Measurements from ENCODE around the gene GOLGA1. TPM values are rescaled to one million over a fixed set of nuclear protein-coding genes. Genes with fewer than 3 reads are reported as not detected.
"Not testable (repeated sequence)": the region's sequence is repeated elsewhere in the genome, so short reads cannot be mapped to it uniquely, and the experiment has no call there.

Gene GOLGA1
- total RNA-seq, 1 donor: 8.5 TPM

- H3K4me1 ChIP-seq (ENCODE audit: insufficient read depth, low read length); H3K9me3 ChIP-seq (ENCODE audit: low read depth, low read length); H3K4me3 ChIP-seq (ENCODE audit: low read length); H3K27me3 ChIP-seq (ENCODE audit: insufficient read depth, low read length): not testable (repeated sequence)
These were observed 94.4 kb downstream of the GOLGA1 start for GRCh38 chr9:124846467-124846866.

- Histone ChIP-seq H3K4me1 (ENCODE audit: insufficient read depth, low read length) (no peaks in the 10 kb centered on the region), H3K4me3 (ENCODE audit: low read length) (no peak overlapping the region), H3K9me3 (ENCODE audit: low read depth, low read length) (no peaks in the 10 kb centered on the region), H3K27me3 (ENCODE audit: insufficient read depth, low read length) (no peaks in the 10 kb centered on the region)
These were observed 96.6 kb downstream of the GOLGA1 start for GRCh38 chr9:124844291-124844690.

DNA sequence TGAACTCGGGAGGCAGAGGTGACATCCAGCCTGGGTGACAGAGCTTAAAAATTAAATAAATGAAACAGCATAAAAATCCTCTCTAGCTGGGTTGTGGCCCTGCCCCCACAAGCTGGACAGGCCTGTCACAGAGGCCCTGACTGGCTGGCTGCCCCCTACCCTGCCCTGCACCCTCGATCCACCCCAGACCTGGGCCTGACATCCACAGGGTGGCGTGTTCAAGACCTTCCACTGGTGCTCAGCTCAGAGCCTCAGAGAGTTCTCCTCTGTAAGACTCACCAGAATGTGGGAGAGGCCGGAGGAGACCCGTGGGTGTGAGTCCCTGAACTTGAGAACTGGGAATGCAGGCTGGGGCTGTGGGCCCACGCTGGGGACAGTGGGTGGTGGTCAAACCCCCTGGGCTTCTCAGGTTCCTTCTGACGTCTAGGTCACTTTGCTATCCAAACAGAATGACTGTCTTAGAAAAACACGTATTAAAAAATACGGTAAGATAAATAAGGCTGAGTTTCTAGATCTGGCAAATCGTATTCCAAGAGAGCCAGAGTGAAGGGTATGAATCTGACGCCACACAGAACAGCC lies 97.3 kb downstream of the GOLGA1 start:
- H3K9me3 ChIP-seq (ENCODE audit: low read depth, low read length): no peaks in the 10 kb centered on the region
- no peak overlapping the region for H3K4me3 ChIP-seq (ENCODE audit: low read length)
- no peaks in the 10 kb centered on the region for H3K27me3 ChIP-seq (ENCODE audit: insufficient read depth, low read length)
- H3K4me1 ChIP-seq (ENCODE audit: insufficient read depth, low read length): no peaks in the 10 kb centered on the region

DNA sequence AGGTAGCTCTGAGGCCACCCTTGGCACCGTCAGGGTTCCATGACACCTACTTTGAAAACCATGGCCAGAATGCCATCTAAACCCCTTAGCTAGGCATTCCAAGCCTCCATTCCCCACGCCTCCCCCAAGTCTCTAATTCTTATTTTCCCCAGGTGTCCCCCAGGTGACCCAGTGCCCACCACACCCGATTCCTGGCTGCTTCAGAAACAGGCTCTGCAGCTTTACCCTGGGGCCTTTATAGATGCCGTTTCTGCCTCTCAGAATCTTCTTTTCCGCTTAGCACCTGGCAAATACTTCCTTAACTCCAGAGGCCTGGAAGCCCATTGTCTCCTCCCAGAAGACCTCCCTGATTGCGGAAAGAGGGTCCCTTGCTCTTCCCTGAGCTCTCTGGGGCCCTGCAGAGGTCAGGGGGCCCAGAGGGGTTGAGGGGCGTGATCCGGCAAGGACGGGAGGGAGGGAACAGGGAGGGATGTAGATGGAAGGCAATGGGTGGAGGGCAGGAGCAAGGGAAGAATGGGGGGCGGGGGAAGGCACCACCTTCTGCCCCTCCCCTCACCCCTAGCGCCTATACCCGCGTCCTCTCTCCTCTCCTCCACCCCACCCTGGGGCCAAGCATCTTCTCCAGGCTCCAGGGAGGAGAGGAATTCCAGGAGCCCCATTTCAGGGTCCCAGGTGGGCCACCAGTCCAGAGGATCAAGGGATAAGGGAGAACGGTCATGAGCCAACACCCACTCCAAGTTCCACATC lies 99.6 kb downstream of the GOLGA1 start:
- Histone ChIP-seq H3K4me1 (ENCODE audit: insufficient read depth, low read length) (no peaks in the 10 kb centered on the region), H3K27me3 (ENCODE audit: insufficient read depth, low read length) (peaks cover 4% of the 10 kb centered on the region), H3K9me3 (ENCODE audit: low read depth, low read length) (no peaks in the 10 kb centered on the region), H3K4me3 (ENCODE audit: low read length) (no peak overlapping the region)

DNA sequence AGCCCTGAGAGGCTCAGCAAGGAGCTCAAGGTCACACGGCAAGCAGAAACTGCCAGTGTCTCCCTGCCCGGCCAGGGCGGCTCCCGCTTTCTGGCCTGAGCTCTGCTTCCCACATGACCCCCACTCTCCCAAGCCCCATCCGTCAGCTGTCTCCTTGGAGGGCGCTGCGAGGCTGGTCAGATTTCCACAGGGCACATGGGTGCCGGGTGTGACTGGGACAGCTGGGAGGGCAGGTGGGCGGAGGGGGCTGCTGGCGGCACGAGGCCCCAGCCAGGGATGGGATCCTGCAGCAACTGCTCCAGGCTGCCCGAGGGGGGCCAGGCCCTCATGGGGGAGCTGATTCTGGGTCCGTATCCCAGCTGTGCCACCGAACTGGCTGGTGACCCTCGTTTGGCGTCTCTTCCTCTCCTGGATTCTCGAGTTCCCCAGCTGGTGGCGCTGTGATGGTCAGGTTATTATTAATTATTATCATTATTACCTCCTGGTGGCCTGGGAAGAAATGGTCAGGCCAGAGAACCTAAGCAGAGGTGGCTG lies 100.5 kb downstream of the GOLGA1 start:
- no peaks in the 10 kb centered on the region for H3K4me1 ChIP-seq (ENCODE audit: insufficient read depth, low read length)
- no peak overlapping the region for H3K4me3 ChIP-seq (ENCODE audit: low read length)
- H3K9me3 ChIP-seq (ENCODE audit: low read depth, low read length): no peaks in the 10 kb centered on the region
- peaks cover 4% of the 10 kb centered on the region for H3K27me3 ChIP-seq (ENCODE audit: insufficient read depth, low read length)

- no peaks in the 10 kb centered on the region for H3K9me3 ChIP-seq (ENCODE audit: low read depth, low read length)
- H3K27me3 ChIP-seq (ENCODE audit: insufficient read depth, low read length): peaks cover 4% of the 10 kb centered on the region
- no peak overlapping the region for H3K4me3 ChIP-seq (ENCODE audit: low read length)
- no peaks in the 10 kb centered on the region for H3K4me1 ChIP-seq (ENCODE audit: insufficient read depth, low read length)
These were observed 101.1 kb downstream of the GOLGA1 start for GRCh38 chr9:124839612-124840299.

DNA sequence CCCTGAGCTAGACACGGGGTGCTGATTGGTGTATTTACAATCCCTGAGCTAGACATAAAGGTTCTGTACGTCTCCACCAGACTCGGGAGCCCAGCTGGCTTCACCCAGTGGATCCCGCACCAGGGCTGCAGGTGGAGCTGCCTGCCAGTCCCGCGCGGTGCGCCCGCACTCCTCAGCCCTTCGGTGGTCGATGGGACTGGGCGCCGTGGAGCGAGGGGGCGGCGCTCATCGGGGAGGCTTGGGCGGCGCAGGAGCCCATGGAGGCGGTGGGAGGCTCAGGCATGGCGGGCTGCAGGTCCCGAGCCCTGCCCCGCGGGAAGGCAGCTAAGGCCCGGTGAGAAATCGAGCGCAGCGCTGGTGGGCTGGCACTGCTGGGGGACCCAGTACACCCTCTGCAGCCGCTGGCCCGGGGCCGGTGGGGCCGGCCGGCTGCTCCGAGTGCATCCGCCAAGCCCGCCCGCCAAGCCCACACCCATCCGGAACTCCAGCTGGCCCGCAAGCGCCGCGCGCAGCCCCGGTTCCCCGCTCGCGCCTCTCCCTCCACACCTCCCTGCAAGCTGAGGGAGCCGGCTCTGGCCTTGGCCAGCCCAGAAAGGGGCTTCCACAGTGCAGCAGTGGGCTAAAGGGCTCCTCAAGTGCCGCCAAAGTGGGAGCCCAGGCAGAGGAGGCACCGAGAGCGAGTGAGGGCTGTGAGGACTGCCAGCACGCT lies 102.2 kb downstream of the GOLGA1 start:
- not testable (repeated sequence) for H3K4me3 ChIP-seq (ENCODE audit: low read length); H3K9me3 ChIP-seq (ENCODE audit: low read depth, low read length); H3K4me1 ChIP-seq (ENCODE audit: insufficient read depth, low read length); H3K27me3 ChIP-seq (ENCODE audit: insufficient read depth, low read length)

- not testable (repeated sequence) for H3K4me3 ChIP-seq (ENCODE audit: low read length); H3K27me3 ChIP-seq (ENCODE audit: insufficient read depth, low read length); H3K4me1 ChIP-seq (ENCODE audit: insufficient read depth, low read length); H3K9me3 ChIP-seq (ENCODE audit: low read depth, low read length)
These were observed 102.8 kb downstream of the GOLGA1 start for GRCh38 chr9:124838132-124838531.

- Histone ChIP-seq H3K27me3 (ENCODE audit: insufficient read depth, low read length) (peaks cover 4% of the 10 kb centered on the region), H3K9me3 (ENCODE audit: low read depth, low read length) (no peaks in the 10 kb centered on the region), H3K4me1 (ENCODE audit: insufficient read depth, low read length) (peaks cover 10% of the 10 kb centered on the region), H3K4me3 (ENCODE audit: low read length) (no peak overlapping the region)
These were observed 105.8 kb downstream of the GOLGA1 start for GRCh38 chr9:124835026-124835557.

DNA sequence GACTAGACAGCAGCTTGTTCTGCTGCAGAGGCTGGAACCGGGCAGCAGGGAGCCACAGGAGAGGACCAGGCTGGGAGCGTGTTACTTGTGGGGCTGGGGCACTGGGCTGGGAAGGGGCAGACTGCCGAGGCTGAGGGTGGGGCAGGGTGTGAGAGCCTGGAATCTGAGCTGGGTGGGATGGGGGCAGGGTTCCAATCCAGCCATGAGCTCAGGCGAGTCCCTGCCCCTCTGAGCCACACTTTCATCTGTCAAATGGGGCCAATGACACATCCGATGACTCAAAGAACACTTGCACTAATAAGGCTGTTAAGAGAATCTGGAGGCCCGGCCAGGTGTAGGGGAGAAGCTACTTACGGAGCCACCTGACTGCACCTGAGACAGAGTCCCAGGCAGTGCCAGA lies 106.3 kb downstream of the GOLGA1 start:
- no peaks in the 10 kb centered on the region for H3K9me3 ChIP-seq (ENCODE audit: low read depth, low read length)
- no peak overlapping the region for H3K4me3 ChIP-seq (ENCODE audit: low read length)
- H3K4me1 ChIP-seq (ENCODE audit: insufficient read depth, low read length): peaks cover 10% of the 10 kb centered on the region
- peaks cover 4% of the 10 kb centered on the region for H3K27me3 ChIP-seq (ENCODE audit: insufficient read depth, low read length)

- Histone ChIP-seq H3K4me1 (ENCODE audit: insufficient read depth, low read length) (peaks cover 10% of the 10 kb centered on the region), H3K27me3 (ENCODE audit: insufficient read depth, low read length) (no peaks in the 10 kb centered on the region), H3K9me3 (ENCODE audit: low read depth, low read length) (no peaks in the 10 kb centered on the region), H3K4me3 (ENCODE audit: low read length) (no peak overlapping the region)
These were observed 109.1 kb downstream of the GOLGA1 start for GRCh38 chr9:124831642-124832364.

DNA sequence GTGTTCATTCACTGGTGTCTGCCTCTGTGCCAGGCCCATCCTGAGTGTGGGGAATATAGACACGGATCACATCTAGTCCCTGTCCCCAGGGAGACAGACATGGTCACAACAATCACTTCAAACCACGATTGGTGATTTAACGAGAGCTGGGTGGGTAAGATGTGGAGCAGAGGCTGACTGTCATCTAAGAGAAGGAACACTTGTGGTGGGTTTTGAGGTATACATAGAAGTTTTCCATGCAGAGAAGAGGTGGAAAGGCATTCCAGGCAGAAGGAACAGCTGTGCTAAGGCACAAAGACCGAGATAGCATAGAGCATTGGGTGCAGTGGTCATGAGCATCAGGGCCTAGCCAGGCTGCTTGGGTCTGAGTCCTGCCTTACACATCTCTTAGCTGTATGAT lies 110.3 kb downstream of the GOLGA1 start:
- H3K4me3 ChIP-seq (ENCODE audit: low read length): no peak overlapping the region
- no peaks in the 10 kb centered on the region for H3K9me3 ChIP-seq (ENCODE audit: low read depth, low read length)
- H3K27me3 ChIP-seq (ENCODE audit: insufficient read depth, low read length): no peaks in the 10 kb centered on the region
- peaks cover 10% of the 10 kb centered on the region for H3K4me1 ChIP-seq (ENCODE audit: insufficient read depth, low read length)

DNA sequence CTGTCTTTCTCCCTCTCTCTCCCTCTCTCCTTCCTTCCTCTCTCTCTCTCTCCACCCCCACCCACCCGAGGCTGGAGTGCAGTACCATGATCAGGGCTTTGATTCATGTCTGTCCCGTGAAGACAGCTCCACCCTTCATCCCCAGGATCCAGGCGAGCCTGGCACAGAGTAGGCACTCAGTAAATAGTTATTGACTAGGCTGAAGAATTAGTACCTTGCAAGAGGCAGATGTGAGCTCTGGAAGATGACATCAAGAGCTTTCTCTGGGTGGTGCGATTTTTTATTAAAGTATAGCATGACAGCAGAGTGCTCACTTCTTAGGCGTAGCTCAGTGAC lies 111.6 kb downstream of the GOLGA1 start:
- Histone ChIP-seq H3K4me3 (ENCODE audit: low read length) (no peak overlapping the region), H3K9me3 (ENCODE audit: low read depth, low read length) (no peaks in the 10 kb centered on the region), H3K27me3 (ENCODE audit: insufficient read depth, low read length) (no peaks in the 10 kb centered on the region), H3K4me1 (ENCODE audit: insufficient read depth, low read length) (peaks cover 10% of the 10 kb centered on the region)

DNA sequence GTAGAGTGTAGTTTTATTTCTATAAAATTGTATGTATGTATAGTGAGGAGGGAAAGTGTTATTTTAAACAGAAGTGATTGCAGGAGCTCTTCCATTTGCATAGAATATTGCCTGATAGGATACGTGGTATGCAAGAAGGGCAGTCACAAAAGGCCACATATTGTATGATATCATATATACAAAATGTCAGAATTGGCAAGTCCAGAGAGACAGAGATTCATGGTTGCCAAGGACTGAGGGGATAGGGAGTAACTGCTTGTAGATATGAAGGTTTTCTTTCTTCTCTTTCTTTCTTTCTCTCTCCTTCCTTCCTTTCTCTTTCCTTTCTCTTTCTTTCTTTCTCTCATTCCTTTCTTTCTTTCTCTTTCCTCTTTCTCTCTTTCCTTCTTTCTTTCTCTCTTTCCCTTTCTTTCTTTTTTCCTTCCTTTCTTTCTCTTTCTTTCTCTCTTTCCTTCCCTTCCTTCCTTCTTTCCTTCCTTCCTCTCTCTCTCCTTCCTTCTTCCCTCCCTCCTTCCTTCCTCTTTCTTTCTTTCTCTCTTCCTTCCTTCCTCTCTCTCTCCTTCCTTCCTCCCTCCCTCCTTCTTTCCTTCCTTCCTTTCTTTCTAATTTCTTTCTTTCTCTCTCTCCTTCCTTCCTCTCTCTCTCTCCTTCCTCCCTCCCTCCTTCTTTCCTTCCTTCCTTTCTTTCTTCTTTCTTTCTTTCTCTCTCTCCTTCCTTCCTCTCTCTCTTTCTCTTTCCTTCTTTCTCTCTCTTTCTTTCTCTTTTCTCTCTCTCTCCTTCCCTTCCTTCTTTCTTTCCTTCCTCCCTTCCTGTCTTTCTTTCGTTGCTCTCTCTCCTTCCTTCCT lies 112.2 kb downstream of the GOLGA1 start:
- H3K27me3 ChIP-seq (ENCODE audit: insufficient read depth, low read length): no peaks in the 10 kb centered on the region
- H3K4me1 ChIP-seq (ENCODE audit: insufficient read depth, low read length): peaks cover 10% of the 10 kb centered on the region
- H3K4me3 ChIP-seq (ENCODE audit: low read length): no peak overlapping the region
- no peaks in the 10 kb centered on the region for H3K9me3 ChIP-seq (ENCODE audit: low read depth, low read length)
